K562 (cell line): Measurements from ENCODE around the gene ANP32B. TPM values are rescaled to one million over a fixed set of nuclear protein-coding genes. Genes with fewer than 3 reads are reported as not detected.

Experiments used
- ARNT ChIP-seq, 2 experiments: fragments of 450-650 bp; IDR thresholded peaks; 2 replicates each; pipeline ENCODE4 v1.6.1; 2016; ENCODE audit warnings: mild to moderate bottlenecking in 1 of 2
- KAT2B ChIP-seq: IDR thresholded peaks from one replicate; pipeline ENCODE4 v1.6.1; 2012; ENCODE audit warnings: low read depth, mild to moderate bottlenecking, control low read depth, inconsistent platforms, low read length, moderate library complexity
- MGA ChIP-seq: fragments of 450-650 bp; IDR thresholded peaks from 2 replicates; pipeline ENCODE4 v1.6.1; 2016; ENCODE audit warnings: mild to moderate bottlenecking, moderate library complexity
- MTA3 ChIP-seq: fragments of 450-650 bp; formaldehyde crosslinking; IDR thresholded peaks from 2 replicates; pipeline ENCODE4 v1.6.1; 2017; ENCODE audit warnings: mild to moderate bottlenecking, borderline replicate concordance
- MYC ChIP-seq, 2 experiments: fragments of 250-450 bp in 1 of 2; sonication (Bioruptor Pico) in 1 of 2; IDR thresholded peaks; 2 replicates each; pipeline versions ENCODE4 v1.5.1 to v1.6.1; 2012 to 2021; ENCODE audit warnings: low read depth in 2 of 2, borderline replicate concordance in 1 of 2, improper control_type of control experiment in 1 of 2, low read length in 1 of 2, mild to moderate bottlenecking in 1 of 2, moderate library complexity in 1 of 2
- PHTF2 ChIP-seq: fragments of 250-450 bp; sonication (Bioruptor Pico); IDR thresholded peaks from 2 replicates; pipeline ENCODE4 v1.5.0; 2021; ENCODE audit warnings: mild to moderate bottlenecking
- PML ChIP-seq: IDR thresholded peaks from 2 replicates; pipeline ENCODE4 v1.6.1; 2012; ENCODE audit warnings: low read length, inconsistent platforms
- SFPQ ChIP-seq: fragments of 200-400 bp; formaldehyde crosslinking; IDR thresholded peaks from 2 replicates; pipeline ENCODE4 v1.6.1; 2017; ENCODE audit warnings: mild to moderate bottlenecking, low read depth, low read length, moderate library complexity
- TEAD4 ChIP-seq, 2 experiments: sonication (generic) in 1 of 2; formaldehyde crosslinking in 1 of 2; IDR thresholded peaks; 2 replicates each; pipeline versions ENCODE4 v1.6.1 to v1.8.0; 2012 to 2022; ENCODE audit warnings: borderline replicate concordance in 1 of 2, inconsistent platforms in 1 of 2, low read length in 1 of 2, mild to moderate bottlenecking in 1 of 2, missing genetic modification reagents in 1 of 2
- polyA plus RNA-seq, 8 experiments: library from polyadenylated mRNA; depleted of rRNA in 4 of 8; stranded (reverse) in 5 of 8; unstranded in 3 of 8; fragments of >200 nt; fragmentation: Nextera tagmentation in 2 of 8; fragmentation: Illumina TruSeq in 1 of 8; extraction: Ambion mirVana in 2 of 8; extraction: Trizol in 1 of 8; gene quantifications; 2 replicates each; pipeline versions ENCODE4 v1.2.1 to v1.2.3, GENCODE V29; 2011 to 2014; ENCODE audit warnings: inconsistent platforms in 1 of 8, missing spikeins in 1 of 8
- total RNA-seq, 7 experiments: library from RNA; depleted of rRNA in 6 of 7; stranded (reverse); fragments of >200 nt in 6 of 7; fragmentation: Illumina TruSeq in 2 of 7; extraction: Trizol in 2 of 7; gene quantifications; 2 replicates each; pipeline versions ENCODE4 v1.2.1 to v1.2.3, GENCODE V29; 2011 to 2021; ENCODE audit warnings: low replicate concordance in 1 of 7
- TF ChIP-seq, protein P1 (sequence below): fragments of 450-650 bp; IDR thresholded peaks from 2 replicates; pipeline ENCODE4 v1.6.1; 2016; ENCODE audit warnings: antibody characterized with exemption
- TF ChIP-seq, protein P2 (sequence below), 2 experiments: fragments of 450-650 bp; IDR thresholded peaks; 2 replicates each; pipeline ENCODE4 v1.6.1; 2016

Gene ANP32B
- total and polyA plus RNA-seq, 9 of the 15 experiments (the other 6 are each of a cell fraction or from before 2014, with no cell fraction given) = 68.9 to 815 (median 141) TPM

- TF ChIP-seq, protein P1, sequence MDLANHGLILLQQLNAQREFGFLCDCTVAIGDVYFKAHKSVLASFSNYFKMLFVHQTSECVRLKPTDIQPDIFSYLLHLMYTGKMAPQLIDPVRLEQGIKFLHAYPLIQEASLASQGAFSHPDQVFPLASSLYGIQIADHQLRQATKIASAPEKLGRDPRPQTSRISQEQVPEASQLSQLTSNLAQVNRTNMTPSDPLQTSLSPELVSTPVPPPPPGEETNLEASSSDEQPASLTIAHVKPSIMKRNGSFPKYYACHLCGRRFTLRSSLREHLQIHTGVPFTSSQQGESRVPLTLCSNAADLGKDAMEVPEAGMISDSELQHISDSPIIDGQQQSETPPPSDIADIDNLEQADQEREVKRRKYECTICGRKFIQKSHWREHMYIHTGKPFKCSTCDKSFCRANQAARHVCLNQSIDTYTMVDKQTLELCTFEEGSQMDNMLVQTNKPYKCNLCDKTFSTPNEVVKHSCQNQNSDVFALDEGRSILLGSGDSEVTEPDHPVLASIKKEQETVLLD = no peak
- TF ChIP-seq TEAD4 (IDR thresholded peaks at IDR 0.05; ENCODE audit: low read length) (peak; percentile 7; the same call in 1 of the 2 replicates), TEAD4 (CRISPR knock-in tag; IDR thresholded peaks at IDR 0.05; ENCODE audit: borderline replicate concordance) (no peak), PHTF2 (CRISPR knock-in tag) (no peak), MTA3 (peak; percentile 51; the same call in 1 of the 2 replicates), ARNT (IDR thresholded peaks at IDR 0.05) (no peak), SFPQ (no peak), MYC (IDR thresholded peaks at IDR 0.05; ENCODE audit: low read depth, low read length) (peak; percentile 76), MYC (CRISPR knock-in tag; IDR thresholded peaks at IDR 0.05; ENCODE audit: borderline replicate concordance, low read depth) (no peak), MGA (peak; percentile 50), KAT2B (no peak), PML (no peak)
- TF ChIP-seq, protein P2, sequence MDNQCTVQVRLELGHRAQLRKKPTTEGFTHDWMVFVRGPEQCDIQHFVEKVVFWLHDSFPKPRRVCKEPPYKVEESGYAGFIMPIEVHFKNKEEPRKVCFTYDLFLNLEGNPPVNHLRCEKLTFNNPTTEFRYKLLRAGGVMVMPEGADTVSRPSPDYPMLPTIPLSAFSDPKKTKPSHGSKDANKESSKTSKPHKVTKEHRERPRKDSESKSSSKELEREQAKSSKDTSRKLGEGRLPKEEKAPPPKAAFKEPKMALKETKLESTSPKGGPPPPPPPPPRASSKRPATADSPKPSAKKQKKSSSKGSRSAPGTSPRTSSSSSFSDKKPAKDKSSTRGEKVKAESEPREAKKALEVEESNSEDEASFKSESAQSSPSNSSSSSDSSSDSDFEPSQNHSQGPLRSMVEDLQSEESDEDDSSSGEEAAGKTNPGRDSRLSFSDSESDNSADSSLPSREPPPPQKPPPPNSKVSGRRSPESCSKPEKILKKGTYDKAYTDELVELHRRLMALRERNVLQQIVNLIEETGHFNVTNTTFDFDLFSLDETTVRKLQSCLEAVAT (IDR thresholded peaks at IDR 0.05) = no peak
These were observed 63.9 kb downstream of the ANP32B start (continued) for GRCh38 chr9:98047002-98047401.
